C4-2B (cell line): ENCODE data around the gene SH3PXD2B.

Experiments
- ZFX ChIP-seq: fragments of 450-650 bp; IDR thresholded peaks from 2 replicates; pipeline ENCODE4 v1.6.1; 2017
- TF ChIP-seq, protein P1 (sequence below): fragments of 450-650 bp; conservative IDR thresholded peaks from 2 replicates; pipeline ENCODE4 v1.5.1; 2017; ENCODE audit warnings: mild to moderate bottlenecking

DNA sequence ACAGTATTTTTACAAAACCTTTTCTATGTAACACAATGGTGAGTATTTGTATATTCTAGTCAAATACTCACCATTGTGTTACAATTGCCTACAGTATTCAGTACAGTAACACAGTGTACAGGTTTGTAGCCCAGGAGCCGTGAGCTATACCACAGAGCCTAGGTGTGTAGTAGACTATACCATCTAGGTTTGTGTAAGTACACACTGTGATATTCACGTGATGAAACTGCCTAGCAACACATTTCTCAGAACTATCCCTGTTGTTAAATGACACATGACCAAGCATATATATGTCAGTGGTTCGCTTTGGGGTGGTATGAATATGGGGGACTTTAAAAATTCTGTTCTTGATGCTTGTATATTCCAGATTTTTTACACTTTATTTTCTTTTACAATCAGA, 21.3 kb downstream of the SH3PXD2B start:
- TF ChIP-seq, protein P1, sequence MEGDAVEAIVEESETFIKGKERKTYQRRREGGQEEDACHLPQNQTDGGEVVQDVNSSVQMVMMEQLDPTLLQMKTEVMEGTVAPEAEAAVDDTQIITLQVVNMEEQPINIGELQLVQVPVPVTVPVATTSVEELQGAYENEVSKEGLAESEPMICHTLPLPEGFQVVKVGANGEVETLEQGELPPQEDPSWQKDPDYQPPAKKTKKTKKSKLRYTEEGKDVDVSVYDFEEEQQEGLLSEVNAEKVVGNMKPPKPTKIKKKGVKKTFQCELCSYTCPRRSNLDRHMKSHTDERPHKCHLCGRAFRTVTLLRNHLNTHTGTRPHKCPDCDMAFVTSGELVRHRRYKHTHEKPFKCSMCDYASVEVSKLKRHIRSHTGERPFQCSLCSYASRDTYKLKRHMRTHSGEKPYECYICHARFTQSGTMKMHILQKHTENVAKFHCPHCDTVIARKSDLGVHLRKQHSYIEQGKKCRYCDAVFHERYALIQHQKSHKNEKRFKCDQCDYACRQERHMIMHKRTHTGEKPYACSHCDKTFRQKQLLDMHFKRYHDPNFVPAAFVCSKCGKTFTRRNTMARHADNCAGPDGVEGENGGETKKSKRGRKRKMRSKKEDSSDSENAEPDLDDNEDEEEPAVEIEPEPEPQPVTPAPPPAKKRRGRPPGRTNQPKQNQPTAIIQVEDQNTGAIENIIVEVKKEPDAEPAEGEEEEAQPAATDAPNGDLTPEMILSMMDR = no peak
- no peak for TF ChIP-seq ZFX
